Stimulated activated CD8-positive, alpha-beta memory T cell treated with anti-CD3 and anti-CD28 coated beads, Interleukin-7, amount 100 ng/mL, for 48 hours (primary cell): ENCODE data around the gene RPN1.
"Not testable (repeated sequence)": the region's sequence is repeated elsewhere in the genome, so short reads cannot be mapped to it uniquely, and the experiment has no call there.

Experiments used
- DNase-seq, 2 donors: peaks; one replicate each; pipeline ENCODE4 v3.0.0-alpha.2; 2020; ENCODE audit warnings: low read depth in 1 of 2; ENCODE audit errors: extremely low read depth in 1 of 2

The RPN1 gene

GRCh38 chr3:128650096-128651050 lies at the start of gene RPN1:
Gene RPN1 (minus strand): TSS chr3:128650818. CDS start chr3:128650800, 18 bp downstream.
- DNase-seq: peak; percentile 87 to 90

DNA sequence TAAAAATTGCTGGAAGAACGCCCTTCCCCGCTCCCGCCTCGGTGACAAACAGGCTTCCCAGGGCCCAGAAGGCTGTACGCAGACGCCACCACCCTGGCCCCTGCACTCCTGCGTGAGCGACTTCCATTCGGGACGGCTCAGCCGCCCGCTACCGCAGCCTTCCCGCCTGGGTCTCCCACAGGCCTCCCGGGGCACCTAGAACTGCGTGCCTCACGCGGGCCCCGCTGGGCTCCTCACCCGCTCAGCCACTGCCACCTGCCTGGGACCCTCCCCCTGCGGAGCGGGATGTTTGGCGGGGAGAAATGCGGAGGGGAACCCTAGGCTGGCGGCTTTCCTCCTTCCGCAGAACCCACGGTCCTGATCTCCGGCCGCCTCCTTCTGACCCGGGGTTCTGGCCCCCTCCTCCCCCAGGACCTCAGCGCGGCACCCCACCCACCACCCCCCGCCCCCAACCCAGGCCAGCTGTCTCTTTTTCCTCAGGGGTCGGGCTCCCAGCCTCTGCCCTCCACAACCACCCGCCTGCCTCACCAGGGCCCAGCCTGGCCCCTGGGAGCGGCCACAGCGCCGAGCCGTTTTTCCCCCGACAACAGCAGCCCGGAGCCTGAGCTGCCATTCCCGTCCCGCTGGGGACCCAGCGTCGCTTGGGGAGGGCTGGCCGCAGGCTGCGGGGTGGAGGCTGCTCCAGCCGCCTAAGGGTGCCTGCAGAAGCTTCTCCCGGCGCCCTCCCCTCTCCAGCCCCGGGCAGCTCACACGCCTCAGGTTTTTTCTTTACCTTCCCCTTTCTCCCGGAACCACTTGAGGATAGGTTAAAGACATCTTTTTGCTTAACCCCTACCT lies 47.8 kb upstream of the RPN1 start:
- no peak for DNase-seq

DNA sequence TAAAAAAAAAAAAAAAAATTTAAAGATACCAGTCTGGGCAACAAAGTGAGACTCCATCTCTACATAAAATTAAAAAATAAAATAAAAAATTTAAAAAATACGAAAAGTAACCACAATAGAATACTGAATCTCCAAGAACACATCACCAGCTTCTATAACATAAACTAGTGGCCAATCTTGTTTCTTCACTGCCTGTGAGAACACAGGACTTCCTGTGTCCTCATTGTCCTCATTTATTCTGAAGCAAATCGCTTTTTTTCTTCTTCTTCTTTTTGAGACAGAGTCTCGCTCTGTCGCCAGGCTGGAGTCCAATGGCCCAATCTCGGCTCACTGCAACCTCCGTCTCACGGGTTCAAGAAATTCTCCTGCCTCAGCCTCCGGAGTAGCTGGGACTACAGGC lies 46.7 kb upstream of the RPN1 start:
- DNase-seq: no peak

- DNase-seq: no peak
Measured at GRCh38 chr3:128693696-128694095, 43.1 kb upstream of the RPN1 start.

DNA sequence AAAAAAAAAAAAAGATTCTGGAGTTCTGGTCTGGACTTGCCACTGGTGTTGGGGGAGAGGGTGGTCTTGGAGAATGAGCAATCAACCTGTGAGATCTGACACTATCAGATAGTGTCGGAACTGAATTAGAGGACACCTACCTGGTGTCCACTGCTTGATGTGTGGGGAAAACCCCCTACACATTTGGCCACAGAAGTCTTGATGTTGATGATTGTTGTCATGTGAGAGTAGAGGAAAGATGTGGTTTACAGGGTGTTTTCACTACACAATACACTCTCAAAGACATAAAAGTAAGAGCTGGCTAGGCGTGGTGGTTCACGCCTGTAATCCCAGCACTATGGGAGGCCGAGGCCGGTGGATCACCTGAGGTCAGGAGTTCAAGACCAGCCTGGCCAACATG lies 38.4 kb upstream of the RPN1 start:
- no peak for DNase-seq

- no peak for DNase-seq
Measured at GRCh38 chr3:128686465-128686864, 35.8 kb upstream of the RPN1 start.

DNA sequence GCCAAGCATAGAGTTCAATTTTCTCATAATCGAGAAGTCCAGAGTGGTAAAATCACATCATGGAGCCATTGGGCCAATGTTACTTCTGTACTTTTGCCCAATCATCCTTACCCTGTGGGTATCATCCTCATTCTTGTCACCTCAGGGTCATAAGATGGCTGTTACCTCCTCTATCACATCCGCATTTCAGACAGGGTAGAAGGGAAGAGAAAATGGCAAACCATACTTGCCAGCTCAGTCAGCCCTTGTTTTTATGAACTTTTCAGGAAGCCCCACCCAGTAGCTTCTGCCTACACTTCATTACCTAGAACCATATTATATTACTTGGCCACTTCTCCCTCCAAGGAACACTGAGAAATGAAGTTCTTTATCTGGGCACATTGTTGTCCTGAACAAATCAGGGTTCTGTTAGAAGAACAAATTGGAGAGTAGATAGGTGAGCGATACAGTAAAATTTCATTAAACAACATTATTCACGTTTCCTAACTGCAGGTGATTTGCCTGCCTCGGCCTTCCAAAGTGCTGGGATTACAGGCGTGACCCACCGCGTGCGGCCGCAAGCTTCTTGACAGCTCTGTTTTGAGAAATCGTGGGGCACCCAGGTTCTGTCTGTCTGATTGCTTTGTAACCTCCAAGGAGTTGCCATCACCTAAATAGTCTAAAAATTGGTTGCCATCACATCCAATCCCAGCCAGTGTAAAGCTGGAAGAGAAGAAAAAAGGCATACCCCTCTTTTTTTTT lies 34.5 kb upstream of the RPN1 start:
- DNase-seq: no peak

- no peak for DNase-seq
Measured at GRCh38 chr3:128683957-128684356, 33.3 kb upstream of the RPN1 start.

- no peak for DNase-seq
Measured at GRCh38 chr3:128681369-128681829, 30.8 kb upstream of the RPN1 start.

DNA sequence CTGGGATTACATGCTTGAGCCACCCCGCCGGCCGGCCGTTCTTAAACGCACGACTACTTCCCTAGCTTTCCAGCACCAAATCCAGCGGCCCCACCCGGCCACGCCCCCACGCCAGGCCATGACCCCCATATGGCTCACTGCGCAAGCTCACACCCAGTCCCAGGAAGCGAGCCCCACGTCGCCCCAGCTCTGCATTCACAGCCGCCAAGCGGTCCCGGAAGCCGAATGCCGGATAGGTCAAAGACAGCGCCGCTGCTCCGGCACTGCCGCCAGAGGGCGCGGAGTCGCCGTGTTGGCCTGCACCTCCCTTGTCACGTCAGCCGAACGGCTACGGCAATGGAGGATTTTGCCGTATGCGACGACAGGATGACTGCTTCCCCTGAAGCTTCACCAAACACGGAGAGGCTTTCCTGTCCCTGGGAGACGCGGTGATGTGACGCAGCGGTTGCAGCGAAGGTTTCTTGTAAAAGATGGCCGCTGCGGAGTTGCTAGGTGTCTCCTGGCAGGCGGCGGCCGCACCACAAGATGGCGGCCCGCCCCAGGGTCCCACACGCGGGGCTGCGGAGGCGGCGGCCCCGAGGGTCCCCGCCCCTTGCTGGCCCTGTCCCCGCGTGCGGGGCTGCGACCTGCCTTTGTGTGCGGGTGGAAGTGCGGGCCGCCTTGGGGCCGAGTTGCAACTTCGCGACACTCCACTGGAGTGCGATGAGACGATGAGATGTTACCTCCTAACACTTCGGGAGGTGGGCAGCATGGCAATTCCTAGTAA lies 30.2 kb upstream of the RPN1 start:
- peak; percentile 95 to 98 for DNase-seq

DNA sequence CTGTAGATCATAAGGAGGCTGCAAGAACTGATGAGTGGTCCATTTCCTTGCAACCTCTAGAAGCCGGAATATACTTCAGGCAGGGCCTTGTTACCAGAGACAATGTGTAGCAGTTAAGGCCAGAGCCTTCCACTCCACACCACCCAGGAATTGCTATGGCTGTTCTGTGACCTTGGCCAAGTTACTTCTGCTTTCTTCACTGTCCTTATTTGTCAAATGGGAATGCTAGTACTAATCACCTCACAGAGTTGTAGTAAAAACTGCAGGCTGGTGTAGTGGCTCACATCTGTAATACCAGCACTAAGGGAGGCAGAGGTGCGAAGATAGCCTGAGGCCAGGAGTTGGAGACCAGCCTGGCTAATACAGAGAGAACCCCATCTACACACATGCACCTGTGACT lies 28.7 kb upstream of the RPN1 start:
- no peak for DNase-seq

DNA sequence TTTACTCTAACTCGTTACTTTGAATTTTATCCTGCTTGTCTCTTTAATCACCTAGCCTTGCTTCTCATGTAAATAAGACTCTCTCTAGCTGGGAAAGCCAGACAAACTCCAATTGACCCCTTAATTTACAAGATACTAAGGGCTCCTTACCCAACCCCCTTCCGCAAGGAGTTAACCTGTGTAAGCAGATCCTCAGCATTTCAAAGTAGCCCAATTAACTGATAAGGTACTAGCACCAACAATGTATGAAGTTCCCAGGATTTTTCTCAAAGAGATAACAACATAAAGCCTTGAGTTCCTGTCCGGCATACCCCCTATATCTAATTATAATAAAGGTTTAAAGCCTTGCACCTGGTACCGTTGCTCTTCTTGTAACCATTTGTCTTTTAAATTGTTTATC lies 25.2 kb upstream of the RPN1 start:
- DNase-seq: not testable (repeated sequence)

GRCh38 chr3:128674161-128674784 lies 23.7 kb upstream of the RPN1 start:
- no peak for DNase-seq

- DNase-seq: no peak
Measured at GRCh38 chr3:128667641-128668040, 17.0 kb upstream of the RPN1 start.

DNA sequence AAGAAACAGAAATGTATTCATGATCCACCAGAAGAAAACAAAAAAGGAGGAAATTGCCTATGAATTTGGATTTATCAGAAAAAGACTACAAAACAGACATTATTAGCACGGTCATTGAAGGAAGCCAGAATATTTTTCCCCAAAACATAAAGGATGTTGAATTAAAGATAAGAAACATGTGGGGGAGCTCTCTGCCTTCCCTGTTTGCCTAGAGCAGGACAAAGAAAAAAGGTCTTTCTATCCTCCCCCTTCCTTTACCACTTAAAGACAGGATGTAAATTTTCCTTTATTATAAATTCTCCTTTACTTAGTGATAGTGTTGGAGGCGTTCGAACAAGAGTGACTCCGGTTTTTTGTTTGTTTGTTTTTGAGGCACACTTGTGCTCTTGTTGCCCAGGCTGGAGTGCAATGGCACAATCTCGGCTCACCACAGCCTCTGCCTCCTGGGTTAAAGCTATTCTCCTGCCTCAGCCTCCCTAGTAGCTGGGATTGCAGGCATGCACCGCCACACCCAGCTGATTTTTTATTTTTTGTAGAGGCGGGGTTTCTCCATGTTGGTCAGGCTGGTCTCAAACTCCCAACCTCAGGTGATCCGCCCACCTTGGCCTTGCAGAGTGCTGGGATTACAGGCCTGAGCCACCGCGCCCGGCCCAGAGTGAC lies 14.9 kb upstream of the RPN1 start:
- no peak for DNase-seq

DNA sequence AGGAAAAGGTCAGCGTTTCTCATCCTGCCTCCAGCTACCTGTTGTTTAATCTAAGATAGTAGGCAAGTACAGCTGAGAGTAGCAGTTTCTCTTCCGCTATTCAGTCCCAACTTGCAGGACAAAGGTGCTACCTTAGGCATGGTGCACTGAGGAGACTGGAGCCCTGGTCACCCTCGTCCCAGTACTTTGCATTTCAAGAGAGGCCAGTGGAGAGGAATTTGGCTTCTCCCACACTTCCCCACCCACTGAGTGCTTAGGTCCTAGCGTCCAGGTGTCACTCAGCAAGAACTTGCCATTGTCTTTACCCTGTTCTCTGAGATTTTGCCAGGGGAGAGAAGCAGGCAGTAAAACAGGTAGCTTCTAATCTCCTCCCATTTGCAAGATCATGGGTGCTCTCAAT lies 12.5 kb upstream of the RPN1 start:
- DNase-seq: no peak

DNA sequence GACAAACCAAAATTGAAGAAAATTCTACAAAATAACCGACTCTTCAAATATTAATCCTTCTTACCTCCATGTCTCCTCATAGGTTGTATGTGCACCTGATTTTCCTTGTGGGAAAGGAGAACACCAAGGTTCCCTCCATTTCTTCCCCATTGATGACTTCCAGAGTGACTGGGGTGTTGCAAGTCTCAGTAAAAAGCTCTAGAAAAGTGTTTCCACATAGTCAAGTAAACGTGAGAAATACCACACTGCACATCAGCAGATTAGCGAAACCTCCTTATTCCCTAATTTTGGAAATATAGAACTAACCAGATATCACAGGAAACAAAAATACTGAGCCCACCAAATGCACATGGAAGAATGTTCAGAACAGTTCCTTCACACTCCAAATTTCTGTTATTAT lies 4.9 kb upstream of the RPN1 start:
- DNase-seq: no peak

GRCh38 chr3:128653993-128654805 lies 3.6 kb upstream of the RPN1 start:
- not testable (repeated sequence) for DNase-seq
